A673 (cell line): ENCODE measurements around the gene NUP93. TPM values are rescaled to one million over a fixed set of nuclear protein-coding genes. Genes with fewer than 3 reads are reported as not detected.

Experiments used
- BruUV-seq: library from RNA; stranded (reverse); fragments of 400-500 nt; replicated peaks from 2 replicates; lab custom pipeline; 2021; lab: Mats Ljungman, UMichigan
- CTCF ChIA-PET: fragments of 300-600 bp; sonication (Branson Sonifier 250); formaldehyde crosslinking; loops from one replicate; lab custom pipeline; 2022; ENCODE audit warnings: antibody characterized with exemption; lab: Charles Lee
- POLR2A ChIA-PET: fragments of 300-600 bp; sonication (Branson Sonifier 250); formaldehyde crosslinking; loops from one replicate; lab custom pipeline; 2022; ENCODE audit warnings: antibody characterized with exemption; ENCODE audit not compliant: low non-redundant PET; lab: Charles Lee
- DNase-seq: peaks from one replicate; pipeline ENCODE4 v3.0.0-alpha.2; 2015; ENCODE audit warnings: low spot score
- H3K27ac ChIP-seq: fragments of 200-600 bp; sonication (generic); 2 replicates; pipeline ENCODE4 v1.5.1; 2016; ENCODE audit warnings: mixed run types, low read depth, mild to moderate bottlenecking, mixed read lengths, antibody characterized with exemption, low read length; ENCODE audit not compliant: poor library complexity, severe bottlenecking
- H3K27me3 ChIP-seq: fragments of 200-600 bp; sonication (generic); replicated peaks from 2 replicates; pipeline ENCODE4 v1.6.1; 2017; ENCODE audit warnings: mixed run types, low read depth, mild to moderate bottlenecking, mixed read lengths, antibody characterized with exemption, low read length; ENCODE audit not compliant: insufficient read depth, poor library complexity
- H3K36me3 ChIP-seq: fragments of 200-600 bp; sonication (generic); 2 replicates; pipeline ENCODE4 v1.6.1; 2016; ENCODE audit warnings: mixed run types, mild to moderate bottlenecking, mixed read lengths, antibody characterized with exemption, low read length; ENCODE audit not compliant: insufficient read depth, poor library complexity, severe bottlenecking
- H3K4me1 ChIP-seq: fragments of 200-600 bp; sonication (generic); 2 replicates; pipeline ENCODE4 v1.6.1; 2017; ENCODE audit warnings: mixed run types, mild to moderate bottlenecking, mixed read lengths, antibody characterized with exemption, low read length; ENCODE audit not compliant: insufficient read depth, poor library complexity, severe bottlenecking
- H3K4me3 ChIP-seq: fragments of 200-600 bp; sonication (generic); 2 replicates; pipeline ENCODE4 v1.5.1; 2016; ENCODE audit warnings: low read depth, mixed run types, mild to moderate bottlenecking, mixed read lengths, low read length; ENCODE audit not compliant: poor library complexity, severe bottlenecking
- H3K9me3 ChIP-seq: fragments of 200-600 bp; sonication (generic); 2 replicates; pipeline ENCODE4 v1.6.1; 2016; ENCODE audit warnings: mixed run types, low read depth, mild to moderate bottlenecking, mixed read lengths, antibody characterized with exemption, low read length; ENCODE audit not compliant: poor library complexity, severe bottlenecking
- CTCF ChIP-seq: fragments of 300-800, 200-600 bp; sonication (generic); conservative IDR thresholded peaks from 2 replicates; pipeline ENCODE4 v1.5.1; 2017; ENCODE audit warnings: low read depth, mild to moderate bottlenecking, antibody characterized with exemption, low read length, moderate library complexity, mixed read lengths
- EZH2 ChIP-seq: fragments of 200-600 bp; sonication (generic); IDR thresholded peaks from 2 replicates; pipeline ENCODE4 v1.6.1; 2017; ENCODE audit warnings: borderline replicate concordance, low read depth, mild to moderate bottlenecking, mixed read lengths, antibody characterized with exemption, low read length; ENCODE audit not compliant: poor library complexity, severe bottlenecking
- intact Hi-C: fragments of 100-400 bp; cut with micrococcal nuclease; formaldehyde crosslinking; loops from one replicate; pipeline ENCODE4 v1.10.0; 2022; ENCODE audit not compliant: unreplicated experiment
- total RNA-seq: library from RNA; stranded (reverse); gene quantifications from 2 replicates; pipeline ENCODE4 v1.2.3, GENCODE V29; 2021

Gene NUP93
- total RNA-seq, 1 experiment from 2014 or later = 155 TPM

- no peak for DNase-seq
- CTCF ChIA-PET = no interaction called here
- POLR2A ChIA-PET = no interaction called here
- H3K27ac ChIP-seq = no peak overlapping the region
- no peak overlapping the region for H3K4me3 ChIP-seq
- no peaks in the 10 kb centered on the region for H3K36me3 ChIP-seq
- TF ChIP-seq CTCF = no peak
- no peak for TF ChIP-seq EZH2
- H3K4me1 ChIP-seq = peaks cover 9% of the 10 kb centered on the region
- no TSS peak for BruUV-seq
- intact Hi-C loops = no loop called here
- H3K9me3 ChIP-seq = no peaks in the 10 kb centered on the region
- H3K27me3 ChIP-seq = no peaks in the 10 kb centered on the region
These were observed 127.0 kb downstream of the NUP93 start for GRCh38 chr16:56856876-56857447.

GRCh38 chr16:56858374-56858773 lies 128.4 kb downstream of the NUP93 start:
- no peak overlapping the region for H3K4me3 ChIP-seq
- no peak overlapping the region for H3K27ac ChIP-seq
- no peak for TF ChIP-seq EZH2
- TF ChIP-seq CTCF = no peak
- DNase-seq = no peak
- intact Hi-C loops = no loop called here
- no TSS peak for BruUV-seq
- no peaks in the 10 kb centered on the region for H3K27me3 ChIP-seq
- POLR2A ChIA-PET = interaction anchor here (0.6 kb wide), 1 partner anchor 82 kb away, joined by 5 read pairs; no protein-coding TSS in a partner anchor
- no peaks in the 10 kb centered on the region for H3K9me3 ChIP-seq
- H3K36me3 ChIP-seq = no peaks in the 10 kb centered on the region
- CTCF ChIA-PET = no interaction called here
- H3K4me1 ChIP-seq = peaks cover 9% of the 10 kb centered on the region

GRCh38 chr16:56859636-56860035 lies 129.7 kb downstream of the NUP93 start:
- POLR2A ChIA-PET = no interaction called here
- CTCF ChIA-PET = no interaction called here
- intact Hi-C loops = no loop called here
- no peak overlapping the region for H3K27ac ChIP-seq
- TF ChIP-seq CTCF (no peak), EZH2 (no peak)
- no peaks in the 10 kb centered on the region for H3K36me3 ChIP-seq
- no peaks in the 10 kb centered on the region for H3K9me3 ChIP-seq
- DNase-seq = no peak
- no peaks in the 10 kb centered on the region for H3K27me3 ChIP-seq
- no peak overlapping the region for H3K4me3 ChIP-seq
- no TSS peak for BruUV-seq
- peaks cover 9% of the 10 kb centered on the region for H3K4me1 ChIP-seq
